Measurements from ENCODE around the gene TLK1.
A peak's percentile ranks its signal among the peaks of the same experiment; 100 is the strongest.
"Not testable (repeated sequence)": the region's sequence is repeated elsewhere in the genome, so short reads cannot be mapped to it uniquely, and the experiment has no call there.

The TLK1 gene

GRCh38 chr2:171169839-171170238, 9.1 kb upstream of the TLK1 start:
- no peak for DNase-seq (ENCODE audit: low read depth in 2 of 2)

- DNase-seq (ENCODE audit: low read depth in 2 of 2) = no peak
Observed at GRCh38 chr2:171169333-171169732, 8.6 kb upstream of the TLK1 start.

- DNase-seq (ENCODE audit: low read depth in 2 of 2) = no peak
Observed at GRCh38 chr2:171167352-171167997, 6.8 kb upstream of the TLK1 start.

- no peak for DNase-seq (ENCODE audit: low read depth in 2 of 2)
Observed at GRCh38 chr2:171166328-171166983, 5.8 kb upstream of the TLK1 start.

- no peak for DNase-seq (ENCODE audit: low read depth in 2 of 2)
Observed at GRCh38 chr2:171165967-171166327, 5.3 kb upstream of the TLK1 start.

GRCh38 chr2:171163261-171163660, 2.6 kb upstream of the TLK1 start:
- DNase-seq (ENCODE audit: low read depth in 2 of 2) = no peak

- not testable (repeated sequence) for DNase-seq (ENCODE audit: low read depth in 2 of 2)
Observed at GRCh38 chr2:171162522-171163197, 2.0 kb upstream of the TLK1 start.

- peak in 1 of 2 experiments; percentile 30 for DNase-seq (ENCODE audit: low read depth in 2 of 2)
Observed at GRCh38 chr2:171160956-171161740, 455 bp upstream of the TLK1 start.

GRCh38 chr2:171159372-171160118, 1.1 kb downstream of the TLK1 start:
- DNase-seq (ENCODE audit: low read depth in 2 of 2) = no peak

- no peak for DNase-seq (ENCODE audit: low read depth in 2 of 2)
Observed at GRCh38 chr2:171158790-171159371, 1.8 kb downstream of the TLK1 start.

- no peak for DNase-seq (ENCODE audit: low read depth in 2 of 2)
Observed at GRCh38 chr2:171158036-171158789, 2.5 kb downstream of the TLK1 start.

- no peak for DNase-seq (ENCODE audit: low read depth in 2 of 2)
Observed at GRCh38 chr2:171157109-171157500, 3.6 kb downstream of the TLK1 start.

GRCh38 chr2:171154348-171154747, 6.3 kb downstream of the TLK1 start:
- no peak for DNase-seq (ENCODE audit: low read depth in 2 of 2)

- no peak for DNase-seq (ENCODE audit: low read depth in 2 of 2)
Observed at GRCh38 chr2:171150694-171151285, 9.9 kb downstream of the TLK1 start.

GRCh38 chr2:171149986-171150693, 10.6 kb downstream of the TLK1 start:
- DNase-seq (ENCODE audit: low read depth in 2 of 2) = no peak

- DNase-seq (ENCODE audit: low read depth in 2 of 2) = no peak
Observed at GRCh38 chr2:171149171-171149938, 11.3 kb downstream of the TLK1 start.

- DNase-seq (ENCODE audit: low read depth in 2 of 2) = no peak
Observed at GRCh38 chr2:171147081-171147480, 13.6 kb downstream of the TLK1 start.

- no peak for DNase-seq (ENCODE audit: low read depth in 2 of 2)
Observed at GRCh38 chr2:171146633-171147032, 14.1 kb downstream of the TLK1 start.

- DNase-seq (ENCODE audit: low read depth in 2 of 2) = no peak
Observed at GRCh38 chr2:171146071-171146470, 14.6 kb downstream of the TLK1 start.
